ENCODE data around the gene CFAP58.

Gene CFAP58, protein sequence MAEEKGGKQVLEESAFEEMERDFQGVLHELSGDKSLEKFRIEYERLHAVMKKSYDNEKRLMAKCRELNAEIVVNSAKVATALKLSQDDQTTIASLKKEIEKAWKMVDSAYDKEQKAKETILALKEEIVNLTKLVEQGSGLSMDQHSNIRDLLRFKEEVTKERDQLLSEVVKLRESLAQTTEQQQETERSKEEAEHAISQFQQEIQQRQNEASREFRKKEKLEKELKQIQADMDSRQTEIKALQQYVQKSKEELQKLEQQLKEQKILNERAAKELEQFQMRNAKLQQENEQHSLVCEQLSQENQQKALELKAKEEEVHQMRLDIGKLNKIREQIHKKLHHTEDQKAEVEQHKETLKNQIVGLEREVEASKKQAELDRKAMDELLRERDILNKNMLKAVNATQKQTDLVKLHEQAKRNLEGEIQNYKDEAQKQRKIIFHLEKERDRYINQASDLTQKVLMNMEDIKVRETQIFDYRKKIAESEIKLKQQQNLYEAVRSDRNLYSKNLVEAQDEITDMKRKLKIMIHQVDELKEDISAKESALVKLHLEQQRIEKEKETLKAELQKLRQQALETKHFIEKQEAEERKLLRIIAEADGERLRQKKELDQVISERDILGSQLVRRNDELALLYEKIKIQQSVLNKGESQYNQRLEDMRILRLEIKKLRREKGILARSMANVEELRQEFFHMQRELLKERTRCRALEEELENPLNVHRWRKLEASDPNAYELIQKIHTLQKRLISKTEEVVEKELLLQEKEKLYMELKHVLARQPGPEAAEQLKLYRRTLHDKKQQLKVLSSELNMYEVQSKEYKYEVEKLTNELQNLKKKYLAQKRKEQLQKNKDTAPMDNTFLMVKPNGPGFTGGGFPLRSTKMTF

GRCh38 chr10:104353325-104354048 is at the start of gene CFAP58:
CFAP58 (plus strand) TSS chr10:104353833; CDS start chr10:104353898, 65 bp downstream.
- peak; percentile 91 for DNase-seq (ENCODE audit: low spot score)

GRCh38 chr10:104304356-104304745 is 49.3 kb upstream of the CFAP58 start:
- no peak for DNase-seq (ENCODE audit: low spot score)

- DNase-seq (ENCODE audit: low spot score): no peak
Measured at GRCh38 chr10:104304927-104305326, 48.7 kb upstream of the CFAP58 start.

DNA sequence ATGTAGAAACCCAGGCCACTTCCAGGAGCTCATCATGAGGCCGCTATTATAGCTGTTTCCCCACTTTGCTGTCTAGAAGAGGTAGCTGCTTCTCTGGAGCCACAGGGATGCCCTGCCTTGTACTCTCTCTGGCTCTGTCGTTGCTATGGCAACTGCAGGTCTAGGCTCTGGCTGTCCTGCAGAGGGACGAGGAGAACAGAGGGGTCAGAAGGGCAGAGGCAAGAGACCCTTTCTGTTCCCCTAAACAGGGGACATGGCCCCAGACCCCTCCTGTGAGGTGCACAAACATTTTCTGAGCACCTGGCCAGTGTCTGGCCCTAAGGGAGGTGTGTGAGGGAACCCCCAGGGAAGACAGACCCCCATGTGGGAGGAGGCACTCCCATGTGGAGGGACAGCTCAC is 46.7 kb upstream of the CFAP58 start:
- no peak for DNase-seq (ENCODE audit: low spot score)

GRCh38 chr10:104307576-104308438 is 45.8 kb upstream of the CFAP58 start:
- no peak for DNase-seq (ENCODE audit: low spot score)

DNA sequence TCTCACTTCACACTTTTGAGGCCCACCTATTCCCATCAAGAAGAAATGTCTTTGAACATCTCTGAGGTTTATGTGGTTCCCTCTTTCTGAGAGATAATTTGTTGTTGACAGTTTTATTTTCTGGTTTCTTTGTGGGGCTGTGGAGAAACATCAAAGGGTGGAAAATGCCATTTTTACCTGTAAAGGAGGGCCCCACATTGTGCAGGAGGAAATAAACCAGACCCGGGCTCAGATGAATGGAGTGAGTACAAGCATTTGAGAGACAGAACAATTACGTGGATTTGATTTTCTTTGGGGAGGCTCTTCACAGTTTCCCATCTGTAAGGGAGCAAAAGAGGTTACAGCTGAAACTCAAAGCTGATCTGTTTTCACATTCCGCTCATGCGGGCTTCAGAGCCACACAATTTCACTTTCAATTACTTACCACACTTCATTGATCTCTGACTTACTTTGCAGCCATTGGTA is 45.2 kb upstream of the CFAP58 start:
- DNase-seq (ENCODE audit: low spot score): no peak

DNA sequence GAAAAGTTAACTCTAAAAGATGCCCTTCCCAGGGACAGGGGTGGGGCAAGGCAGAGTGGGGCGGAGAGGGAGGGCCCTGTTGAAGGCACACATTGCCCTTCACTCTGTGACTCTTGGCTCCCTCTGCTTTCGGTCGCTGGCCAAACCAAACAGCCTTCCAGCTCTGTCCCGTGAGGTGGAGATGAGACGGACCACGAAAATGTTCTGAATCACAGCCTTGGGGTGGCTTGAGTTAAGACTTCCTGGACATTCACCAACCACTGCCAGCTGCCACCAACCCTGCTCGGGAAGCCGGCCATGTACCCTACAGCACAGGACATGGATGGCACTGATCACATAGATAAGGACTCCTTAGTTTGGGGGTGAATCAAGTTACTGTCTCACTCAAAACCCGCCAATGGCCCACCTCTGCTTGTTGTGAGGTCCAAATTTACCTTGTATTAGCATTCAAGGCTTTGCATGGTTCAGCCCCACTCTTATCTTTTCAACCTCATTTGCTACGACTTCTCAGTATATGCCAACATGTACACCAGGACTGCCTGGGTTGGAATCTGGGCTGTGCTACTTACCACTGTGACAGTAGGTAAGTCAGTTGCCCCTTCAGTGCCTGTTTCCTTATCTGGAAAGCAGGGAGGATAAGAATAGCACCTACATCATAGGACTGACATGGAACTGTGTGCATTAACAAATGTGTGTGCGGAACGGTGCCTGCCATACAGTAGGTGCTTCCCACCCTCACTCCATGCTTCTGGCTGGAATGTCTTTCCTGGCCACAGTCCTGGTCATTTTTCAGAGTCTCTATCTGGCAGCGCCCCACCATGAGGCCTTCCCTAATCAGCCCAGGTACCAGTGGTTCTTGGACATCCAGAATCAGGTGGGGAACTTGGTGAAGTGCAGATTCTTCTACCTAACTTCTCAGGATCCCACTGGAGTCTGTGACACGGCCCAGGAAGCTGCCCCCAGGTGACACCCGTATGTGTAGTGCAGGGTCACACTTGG is 43.4 kb upstream of the CFAP58 start:
- peak; percentile 78 for DNase-seq (ENCODE audit: low spot score)

DNA sequence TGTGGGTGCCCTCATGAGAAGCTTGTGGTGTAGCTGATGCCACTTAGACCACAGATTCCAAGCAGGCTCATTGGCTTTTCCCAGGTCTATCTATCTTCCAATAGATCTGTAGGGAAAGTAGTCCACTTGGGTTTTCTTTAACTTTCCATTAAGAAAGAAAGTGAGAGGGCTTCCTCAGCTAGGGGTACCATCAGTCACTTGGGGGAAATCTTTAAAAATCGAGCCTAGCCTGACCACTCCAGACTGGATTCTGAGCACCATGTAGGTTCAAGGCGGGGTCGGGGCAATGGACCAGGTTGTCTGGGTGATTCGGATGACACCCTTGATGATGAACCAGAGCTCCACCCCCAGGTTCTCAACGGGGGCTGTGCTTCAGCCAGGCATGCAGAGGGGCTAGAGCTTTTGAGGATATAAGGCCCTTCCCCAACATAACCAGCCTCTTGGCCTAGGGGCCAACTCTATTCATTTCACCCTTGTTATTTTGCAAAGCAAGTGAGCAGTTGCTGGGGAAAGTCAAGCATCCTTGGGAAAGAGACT is 42.4 kb upstream of the CFAP58 start:
- DNase-seq (ENCODE audit: low spot score): no peak

- DNase-seq (ENCODE audit: low spot score): no peak
Measured at GRCh38 chr10:104314591-104315485, 38.8 kb upstream of the CFAP58 start.

DNA sequence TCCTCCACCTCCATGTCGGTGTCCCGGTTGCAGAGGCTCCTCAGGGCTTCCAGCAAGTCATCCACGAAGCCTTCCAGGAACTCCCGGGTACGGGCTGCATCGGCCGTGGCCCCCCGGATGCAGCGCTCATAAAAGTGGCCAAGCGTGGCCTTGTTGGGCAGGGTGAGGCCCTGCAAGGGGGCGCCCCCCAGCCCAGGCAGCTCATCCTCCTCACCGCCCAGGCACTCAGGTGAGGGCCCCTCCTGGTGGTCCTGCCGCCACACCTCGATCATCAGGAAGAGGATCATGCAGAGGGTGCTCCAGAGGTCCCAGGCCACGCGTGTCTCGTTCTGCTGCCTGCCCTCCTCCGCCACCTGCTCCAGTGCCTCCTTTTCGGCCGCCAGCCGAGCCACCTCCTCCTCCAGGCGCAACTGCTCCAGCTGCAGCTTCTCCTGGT is 38.1 kb upstream of the CFAP58 start:
- DNase-seq (ENCODE audit: low spot score): no peak

GRCh38 chr10:104316321-104317099 is 37.1 kb upstream of the CFAP58 start:
- no peak for DNase-seq (ENCODE audit: low spot score)

GRCh38 chr10:104317269-104317710 is 36.3 kb upstream of the CFAP58 start:
- DNase-seq (ENCODE audit: low spot score): no peak

DNA sequence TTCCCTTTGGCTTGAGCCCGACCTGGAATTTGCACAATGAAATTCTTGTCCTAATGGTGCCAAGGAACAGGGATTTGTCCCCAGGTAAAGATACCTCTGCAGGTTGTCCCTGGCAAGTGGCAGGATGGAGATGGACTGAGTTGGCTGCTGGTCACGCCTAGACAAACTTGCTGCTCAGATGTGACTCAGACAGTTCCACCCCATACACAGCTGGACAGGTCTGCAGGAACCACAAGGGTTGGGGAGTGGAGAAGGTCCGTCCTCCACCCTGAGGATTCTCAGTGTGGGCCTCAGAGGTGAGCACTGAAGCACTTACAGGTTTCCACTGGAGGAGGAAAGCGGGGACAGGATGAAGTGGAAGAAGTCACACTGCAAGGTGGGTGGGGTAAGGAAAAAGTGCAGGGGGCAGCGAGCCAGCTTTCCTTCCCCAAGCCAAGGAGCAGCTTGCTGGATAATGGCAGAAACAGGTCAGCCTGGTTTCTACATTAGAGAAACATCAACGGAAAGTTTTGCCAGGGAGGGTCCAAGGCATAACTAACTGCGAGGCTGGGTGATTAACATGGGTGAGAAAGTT is 35.8 kb upstream of the CFAP58 start:
- DNase-seq (ENCODE audit: low spot score): peak; percentile 51

GRCh38 chr10:104318326-104318725 is 35.3 kb upstream of the CFAP58 start:
- DNase-seq (ENCODE audit: low spot score): no peak

GRCh38 chr10:104318810-104319741 is 34.6 kb upstream of the CFAP58 start:
- DNase-seq (ENCODE audit: low spot score): no peak

DNA sequence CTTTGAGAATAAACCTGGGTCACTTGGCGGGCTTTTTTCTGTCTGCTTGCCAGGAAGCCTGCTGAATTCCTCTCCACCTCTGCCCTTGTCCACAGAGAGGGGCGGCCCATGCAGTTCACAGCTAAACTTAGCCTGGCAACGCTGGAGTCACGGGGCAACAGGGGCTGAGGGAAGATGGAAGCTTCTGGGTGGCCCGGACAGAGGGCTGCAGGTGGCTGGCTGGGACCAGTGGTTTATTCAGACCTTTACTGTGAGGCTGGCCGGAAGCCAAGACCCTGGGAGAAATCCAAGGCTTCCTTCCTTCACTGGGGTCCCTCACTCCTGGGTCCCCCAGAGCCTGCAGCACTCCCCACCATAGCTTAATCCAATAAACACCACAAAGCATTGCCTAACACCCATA is 32.4 kb upstream of the CFAP58 start:
- DNase-seq (ENCODE audit: low spot score): no peak

Measured in kidney tubule cell (primary cell).